Calu3 (cell line): ENCODE measurements around the gene NFATC1. TPM values are rescaled to one million over a fixed set of nuclear protein-coding genes. Genes with fewer than 3 reads are reported as not detected.

Experiments
- BruUV-seq: library from RNA; stranded (reverse); fragments of 400-500 nt; replicated peaks from 2 replicates; lab custom pipeline; 2021; lab: Mats Ljungman, UMichigan
- CTCF ChIA-PET: fragments of 300-600 bp; sonication (Branson Sonifier 250); formaldehyde crosslinking; loops from one replicate; lab custom pipeline; 2022; ENCODE audit warnings: antibody characterized with exemption; lab: Charles Lee
- DNase-seq: peaks from one replicate; pipeline ENCODE4 v3.0.0; 2022
- H3K27ac Mint-ChIP-seq: one replicate; pipeline ENCODE4 v1.8.0; 2022; ENCODE audit warnings: mixed read lengths; ENCODE audit not compliant: unreplicated experiment
- H3K27me3 Mint-ChIP-seq: one replicate; pipeline ENCODE4 v1.8.0; 2022; ENCODE audit warnings: mixed read lengths; ENCODE audit not compliant: unreplicated experiment
- H3K36me3 Mint-ChIP-seq: one replicate; pipeline ENCODE4 v1.8.0; 2022; ENCODE audit warnings: mild to moderate bottlenecking, moderate library complexity, mixed read lengths; ENCODE audit not compliant: insufficient read depth, unreplicated experiment
- H3K4me1 Mint-ChIP-seq: one replicate; pipeline ENCODE4 v1.8.0; 2022; ENCODE audit warnings: mild to moderate bottlenecking, low read depth, mixed read lengths; ENCODE audit not compliant: unreplicated experiment
- H3K4me3 Mint-ChIP-seq: one replicate; pipeline ENCODE4 v1.8.0; 2022; ENCODE audit warnings: mild to moderate bottlenecking, low read depth, moderate library complexity, mixed read lengths; ENCODE audit not compliant: unreplicated experiment
- H3K9me3 Mint-ChIP-seq: one replicate; pipeline ENCODE4 v1.8.0; 2022; ENCODE audit warnings: low read depth, mixed read lengths; ENCODE audit not compliant: unreplicated experiment
- intact Hi-C: fragments of 100-400 bp; cut with micrococcal nuclease; formaldehyde crosslinking; loops from one replicate; pipeline ENCODE4 v1.10.0; 2022; ENCODE audit not compliant: unreplicated experiment
- total RNA-seq: library from RNA; stranded (reverse); gene quantifications from 2 replicates; pipeline ENCODE4 v1.2.3, GENCODE V29; 2022
- TF ChIP-seq, protein P1 (sequence below): fragments of 200-600 bp; IDR thresholded peaks from one replicate; pipeline ENCODE4 v1.8.0; 2022; ENCODE audit warnings: antibody characterized with exemption; ENCODE audit not compliant: unreplicated experiment

Gene NFATC1
- total RNA-seq, 1 experiment from 2014 or later, result 5.9 TPM

DNA sequence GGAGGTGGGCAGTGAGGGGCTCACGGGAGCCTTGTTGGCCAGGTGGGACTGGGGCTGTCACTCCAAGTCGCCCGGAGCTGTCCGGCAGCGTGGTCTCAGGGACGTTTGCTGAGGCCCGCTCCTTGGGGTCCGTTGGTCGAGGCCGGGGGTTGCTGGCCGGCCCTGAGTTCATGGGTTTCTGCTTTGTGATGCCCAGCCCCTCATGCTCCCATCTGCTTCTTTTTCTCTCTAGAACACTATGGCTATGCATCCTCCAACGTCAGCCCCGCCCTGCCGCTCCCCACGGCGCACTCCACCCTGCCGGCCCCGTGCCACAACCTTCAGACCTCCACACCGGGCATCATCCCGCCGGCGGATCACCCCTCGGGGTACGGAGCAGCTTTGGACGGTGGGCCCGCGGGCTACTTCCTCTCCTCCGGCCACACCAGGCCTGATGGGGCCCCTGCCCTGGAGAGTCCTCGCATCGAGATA is 14.5 kb downstream of the NFATC1 start:
- CTCF ChIA-PET, result no interaction called here
- Mint-ChIP-seq H3K4me1 (no peaks in the 10 kb centered on the region), H3K36me3 (peaks cover 11% of the 10 kb centered on the region), H3K9me3 (peaks cover 2% of the 10 kb centered on the region), H3K27me3 (no peaks in the 10 kb centered on the region), H3K4me3 (no peak overlapping the region), H3K27ac (no peak overlapping the region)
- no TSS peak for BruUV-seq
- DNase-seq, result no peak
- TF ChIP-seq, protein P1, sequence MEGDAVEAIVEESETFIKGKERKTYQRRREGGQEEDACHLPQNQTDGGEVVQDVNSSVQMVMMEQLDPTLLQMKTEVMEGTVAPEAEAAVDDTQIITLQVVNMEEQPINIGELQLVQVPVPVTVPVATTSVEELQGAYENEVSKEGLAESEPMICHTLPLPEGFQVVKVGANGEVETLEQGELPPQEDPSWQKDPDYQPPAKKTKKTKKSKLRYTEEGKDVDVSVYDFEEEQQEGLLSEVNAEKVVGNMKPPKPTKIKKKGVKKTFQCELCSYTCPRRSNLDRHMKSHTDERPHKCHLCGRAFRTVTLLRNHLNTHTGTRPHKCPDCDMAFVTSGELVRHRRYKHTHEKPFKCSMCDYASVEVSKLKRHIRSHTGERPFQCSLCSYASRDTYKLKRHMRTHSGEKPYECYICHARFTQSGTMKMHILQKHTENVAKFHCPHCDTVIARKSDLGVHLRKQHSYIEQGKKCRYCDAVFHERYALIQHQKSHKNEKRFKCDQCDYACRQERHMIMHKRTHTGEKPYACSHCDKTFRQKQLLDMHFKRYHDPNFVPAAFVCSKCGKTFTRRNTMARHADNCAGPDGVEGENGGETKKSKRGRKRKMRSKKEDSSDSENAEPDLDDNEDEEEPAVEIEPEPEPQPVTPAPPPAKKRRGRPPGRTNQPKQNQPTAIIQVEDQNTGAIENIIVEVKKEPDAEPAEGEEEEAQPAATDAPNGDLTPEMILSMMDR, result no peak
- intact Hi-C loops, result no loop called here

DNA sequence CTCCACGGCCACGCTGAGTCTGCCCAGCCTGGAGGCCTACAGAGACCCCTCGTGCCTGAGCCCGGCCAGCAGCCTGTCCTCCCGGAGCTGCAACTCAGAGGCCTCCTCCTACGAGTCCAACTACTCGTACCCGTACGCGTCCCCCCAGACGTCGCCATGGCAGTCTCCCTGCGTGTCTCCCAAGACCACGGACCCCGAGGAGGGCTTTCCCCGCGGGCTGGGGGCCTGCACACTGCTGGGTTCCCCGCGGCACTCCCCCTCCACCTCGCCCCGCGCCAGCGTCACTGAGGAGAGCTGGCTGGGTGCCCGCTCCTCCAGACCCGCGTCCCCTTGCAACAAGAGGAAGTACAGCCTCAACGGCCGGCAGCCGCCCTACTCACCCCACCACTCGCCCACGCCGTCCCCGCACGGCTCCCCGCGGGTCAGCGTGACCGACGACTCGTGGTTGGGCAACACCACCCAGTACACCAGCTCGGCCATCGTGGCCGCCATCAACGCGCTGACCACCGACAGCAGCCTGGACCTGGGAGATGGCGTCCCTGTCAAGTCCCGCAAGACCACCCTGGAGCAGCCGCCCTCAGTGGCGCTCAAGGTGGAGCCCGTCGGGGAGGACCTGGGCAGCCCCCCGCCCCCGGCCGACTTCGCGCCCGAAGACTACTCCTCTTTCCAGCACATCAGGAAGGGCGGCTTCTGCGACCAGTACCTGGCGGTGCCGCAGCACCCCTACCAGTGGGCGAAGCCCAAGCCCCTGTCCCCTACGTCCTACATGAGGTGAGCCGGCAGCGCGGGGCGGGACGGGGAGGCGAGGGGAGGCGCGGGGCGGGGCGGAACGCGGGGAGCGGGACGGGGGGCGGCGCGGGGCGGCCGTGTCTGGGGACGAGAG is 15.2 kb downstream of the NFATC1 start:
- Mint-ChIP-seq H3K27me3 (no peaks in the 10 kb centered on the region), H3K36me3 (peaks cover 9% of the 10 kb centered on the region), H3K4me3 (no peak overlapping the region), H3K4me1 (no peaks in the 10 kb centered on the region), H3K9me3 (peaks cover 2% of the 10 kb centered on the region), H3K27ac (no peak overlapping the region)
- intact Hi-C loops, result no loop called here
- no TSS peak for BruUV-seq
- TF ChIP-seq, protein P1, result no peak
- no peak for DNase-seq
- CTCF ChIA-PET, result no interaction called here

DNA sequence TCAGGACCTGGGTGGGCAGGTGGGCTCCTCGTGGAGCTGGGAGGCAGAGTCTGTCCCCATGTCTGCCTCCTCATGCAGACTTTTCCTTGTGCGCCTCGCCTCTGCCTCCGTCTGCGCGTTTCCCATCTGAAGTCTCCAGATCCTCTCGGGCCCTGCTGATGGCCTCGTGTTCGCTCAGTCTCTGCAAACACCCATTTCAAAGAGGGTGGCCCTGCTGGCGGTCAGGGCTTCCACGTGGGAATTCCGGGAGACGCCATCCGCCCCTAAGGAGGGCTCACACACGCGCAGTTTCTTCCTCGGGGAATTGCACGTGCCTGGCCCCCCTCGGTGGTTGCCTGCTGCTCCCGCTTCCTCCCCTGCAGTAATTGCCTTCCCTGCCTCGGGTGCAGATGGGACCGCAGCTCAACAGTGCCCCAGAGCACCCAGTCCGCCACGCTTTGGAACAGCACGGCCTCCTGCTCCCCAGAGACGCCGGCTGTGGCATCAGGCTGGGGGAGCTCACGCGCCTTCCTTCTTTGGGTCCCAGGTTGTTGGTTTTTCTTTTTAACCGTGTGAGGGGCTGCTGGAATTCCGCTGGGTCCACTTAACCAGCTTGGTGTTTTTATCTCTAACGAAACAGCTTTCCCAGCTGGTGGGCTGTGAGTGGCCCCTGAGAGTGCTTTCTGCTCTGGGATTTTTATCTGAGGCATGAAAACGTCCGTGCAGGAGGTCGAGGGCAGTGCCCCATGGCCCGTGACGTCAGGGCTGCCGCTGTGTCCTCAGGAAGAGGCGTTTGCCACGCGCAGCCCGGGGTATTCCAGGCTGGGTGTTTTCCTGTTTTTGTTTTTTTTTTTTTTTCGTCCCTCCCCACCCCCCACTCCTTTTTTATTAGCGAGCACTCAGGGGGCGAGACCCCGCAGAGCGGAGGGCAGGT is 16.1 kb downstream of the NFATC1 start:
- CTCF ChIA-PET, result no interaction called here
- no TSS peak for BruUV-seq
- Mint-ChIP-seq H3K27ac (no peak overlapping the region), H3K36me3 (peaks cover under 1% of the 10 kb centered on the region), H3K4me1 (no peaks in the 10 kb centered on the region), H3K4me3 (no peak overlapping the region), H3K27me3 (no peaks in the 10 kb centered on the region), H3K9me3 (peaks cover 2% of the 10 kb centered on the region)
- DNase-seq, result no peak
- intact Hi-C loops, result no loop called here
- TF ChIP-seq, protein P1, result no peak

DNA sequence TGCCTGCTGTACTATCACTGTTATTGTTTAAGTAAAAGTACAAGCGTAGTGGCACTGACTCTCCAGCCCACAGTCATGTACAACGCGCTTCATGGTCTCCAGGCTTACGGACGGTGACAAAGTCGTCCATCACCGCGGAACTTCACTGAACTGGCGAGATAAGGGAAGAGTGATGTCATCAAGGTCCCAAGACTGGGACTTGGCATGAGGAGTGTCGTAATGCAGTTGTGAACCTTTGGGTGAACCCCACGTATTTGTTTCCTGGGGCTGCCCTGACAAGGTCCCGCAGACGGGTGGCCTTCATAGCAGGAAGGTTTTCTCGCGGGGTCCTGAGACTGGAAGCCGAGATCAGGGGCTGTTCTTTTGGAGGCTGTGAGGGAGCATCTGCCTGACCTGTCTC is 17.3 kb downstream of the NFATC1 start:
- DNase-seq, result no peak
- Mint-ChIP-seq H3K4me3 (no peak overlapping the region), H3K36me3 (no peaks in the 10 kb centered on the region), H3K4me1 (no peaks in the 10 kb centered on the region), H3K9me3 (peaks cover 2% of the 10 kb centered on the region), H3K27ac (no peak overlapping the region), H3K27me3 (no peaks in the 10 kb centered on the region)
- TF ChIP-seq, protein P1, result no peak
- intact Hi-C loops, result no loop called here
- CTCF ChIA-PET, result no interaction called here
- no TSS peak for BruUV-seq
